GM18861 (cell line): ENCODE measurements around the gene PPFIA2.
"Not testable (repeated sequence)": the region's sequence is repeated elsewhere in the genome, so short reads cannot be mapped to it uniquely, and the experiment has no call there.

ENCODE experiments used
- ATAC-seq: cut with Tn5 transposase; IDR thresholded peaks from one replicate; pipeline ENCODE4 v1.9.1; 2021; ENCODE audit not compliant: unreplicated experiment

Gene PPFIA2

GRCh38 chr12:81670759-81671158, 88.4 kb downstream of the PPFIA2 start:
- no peak for ATAC-seq

GRCh38 chr12:81668475-81668874, 90.7 kb downstream of the PPFIA2 start:
- ATAC-seq = peak; percentile 92

GRCh38 chr12:81659310-81659709, 99.8 kb downstream of the PPFIA2 start:
- not testable (repeated sequence) for ATAC-seq

GRCh38 chr12:81644503-81644902, 114.6 kb downstream of the PPFIA2 start:
- peak; percentile 94 for ATAC-seq

- no peak for ATAC-seq
These were observed 120.0 kb downstream of the PPFIA2 start for GRCh38 chr12:81639196-81639595.

GRCh38 chr12:81633127-81633526, 126.0 kb downstream of the PPFIA2 start:
- ATAC-seq = no peak

- ATAC-seq = no peak
These were observed 131.6 kb downstream of the PPFIA2 start for GRCh38 chr12:81627336-81628189.

- ATAC-seq = no peak
These were observed 132.7 kb downstream of the PPFIA2 start for GRCh38 chr12:81626406-81626805.

GRCh38 chr12:81617915-81618314, 141.2 kb downstream of the PPFIA2 start:
- no peak for ATAC-seq

GRCh38 chr12:81615026-81615588, 144.0 kb downstream of the PPFIA2 start:
- no peak for ATAC-seq

GRCh38 chr12:81610955-81611889, 147.9 kb downstream of the PPFIA2 start:
- peak; percentile 67 for ATAC-seq

- ATAC-seq = peak; percentile 97
These were observed 161.1 kb downstream of the PPFIA2 start for GRCh38 chr12:81597928-81598604.

- ATAC-seq = no peak
These were observed 162.6 kb downstream of the PPFIA2 start for GRCh38 chr12:81596558-81596957.

GRCh38 chr12:81591256-81591655, 167.9 kb downstream of the PPFIA2 start:
- no peak for ATAC-seq

GRCh38 chr12:81590703-81591102, 168.4 kb downstream of the PPFIA2 start:
- ATAC-seq = not testable (repeated sequence)

- ATAC-seq = no peak
These were observed 170.7 kb downstream of the PPFIA2 start for GRCh38 chr12:81588235-81589008.

GRCh38 chr12:81585787-81586186, 173.4 kb downstream of the PPFIA2 start:
- ATAC-seq = no peak

GRCh38 chr12:81573228-81573627, 185.9 kb downstream of the PPFIA2 start:
- ATAC-seq = no peak

- ATAC-seq = no peak
These were observed 186.7 kb downstream of the PPFIA2 start for GRCh38 chr12:81572411-81572810.

- ATAC-seq = no peak
These were observed 188.9 kb downstream of the PPFIA2 start for GRCh38 chr12:81570234-81570633.
